ENCODE measurements around the gene ACBD6. TPM values are rescaled to one million over a fixed set of nuclear protein-coding genes. Genes with fewer than 3 reads are reported as not detected.
A peak's percentile ranks its signal among the peaks of the same experiment; 100 is the strongest.

The ACBD6 gene
- total RNA-seq, 1 experiment from 2014 or later: 74.7 TPM

- no peaks in the 10 kb centered on the region; the same call in 1 of the 2 replicates for H3K9me3 ChIP-seq
- DNase-seq: no peak
- Mint-ChIP-seq H3K9me3 (ENCODE audit: unreplicated experiment) (no peaks in the 10 kb centered on the region), H3K27me3 (ENCODE audit: insufficient read depth, unreplicated experiment) (no peaks in the 10 kb centered on the region), H3K27ac (ENCODE audit: unreplicated experiment) (no peak overlapping the region), H3K36me3 (ENCODE audit: insufficient read depth, unreplicated experiment) (peaks cover 25% of the 10 kb centered on the region), H3K4me3 (ENCODE audit: unreplicated experiment) (no peak overlapping the region), H3K4me1 (ENCODE audit: low read depth, unreplicated experiment) (no peaks in the 10 kb centered on the region)
- no TSS peak for BruUV-seq (replicated peaks)
- TF ChIP-seq, protein P1, sequence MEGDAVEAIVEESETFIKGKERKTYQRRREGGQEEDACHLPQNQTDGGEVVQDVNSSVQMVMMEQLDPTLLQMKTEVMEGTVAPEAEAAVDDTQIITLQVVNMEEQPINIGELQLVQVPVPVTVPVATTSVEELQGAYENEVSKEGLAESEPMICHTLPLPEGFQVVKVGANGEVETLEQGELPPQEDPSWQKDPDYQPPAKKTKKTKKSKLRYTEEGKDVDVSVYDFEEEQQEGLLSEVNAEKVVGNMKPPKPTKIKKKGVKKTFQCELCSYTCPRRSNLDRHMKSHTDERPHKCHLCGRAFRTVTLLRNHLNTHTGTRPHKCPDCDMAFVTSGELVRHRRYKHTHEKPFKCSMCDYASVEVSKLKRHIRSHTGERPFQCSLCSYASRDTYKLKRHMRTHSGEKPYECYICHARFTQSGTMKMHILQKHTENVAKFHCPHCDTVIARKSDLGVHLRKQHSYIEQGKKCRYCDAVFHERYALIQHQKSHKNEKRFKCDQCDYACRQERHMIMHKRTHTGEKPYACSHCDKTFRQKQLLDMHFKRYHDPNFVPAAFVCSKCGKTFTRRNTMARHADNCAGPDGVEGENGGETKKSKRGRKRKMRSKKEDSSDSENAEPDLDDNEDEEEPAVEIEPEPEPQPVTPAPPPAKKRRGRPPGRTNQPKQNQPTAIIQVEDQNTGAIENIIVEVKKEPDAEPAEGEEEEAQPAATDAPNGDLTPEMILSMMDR (IDR thresholded peaks at IDR 0.05; ENCODE audit: insufficient read depth in 1 of 2, low read depth in 1 of 2, low read length in 1 of 2, severe bottlenecking in 1 of 2, unreplicated experiment in 1 of 2): no peak
- CTCF ChIA-PET: no interaction called here
- POLR2A ChIA-PET: no interaction called here
- no peaks in the 10 kb centered on the region for H3K36me3 ChIP-seq (ENCODE audit: control insufficient read depth, insufficient read depth, low read length)
- H3K4me3 ChIP-seq (ENCODE audit: low read depth, low read length): no peak overlapping the region
- peaks cover 14% of the 10 kb centered on the region; the same call in 1 of the 2 replicates for H3K4me1 ChIP-seq
- no peaks in the 10 kb centered on the region for H3K27me3 ChIP-seq (replicated peaks; ENCODE audit: control insufficient read depth, insufficient read depth, low read length)
- intact Hi-C loops (cut with micrococcal nuclease; ENCODE audit: unreplicated experiment): no loop called here
Measured at GRCh38 chr1:180286417-180286816, 216.0 kb downstream of the ACBD6 start.

DNA sequence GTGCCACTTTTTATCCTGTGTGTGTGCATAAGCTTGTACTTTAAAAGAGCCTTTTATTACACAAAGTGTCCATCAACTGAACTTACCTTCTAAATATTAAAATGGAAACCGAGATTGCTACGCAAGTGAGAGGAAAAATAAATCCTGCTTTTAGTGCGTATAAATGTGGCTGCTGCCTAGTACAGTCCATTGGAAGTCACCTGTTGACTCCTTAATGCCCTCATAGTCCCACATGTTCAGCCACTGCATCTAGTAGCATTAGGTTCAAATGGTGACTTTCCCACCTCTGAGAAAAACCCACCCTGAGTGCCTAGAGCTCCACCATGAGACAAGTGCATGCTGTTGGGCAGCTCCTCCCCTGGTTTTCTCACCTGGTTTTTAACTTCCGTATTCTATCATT, 219.3 kb downstream of the ACBD6 start:
- Histone ChIP-seq H3K9me3 (no peaks in the 10 kb centered on the region), H3K27me3 (replicated peaks; ENCODE audit: control insufficient read depth, insufficient read depth, low read length) (no peaks in the 10 kb centered on the region), H3K4me1 (0 out of 2 replicates have a peak, but pooled peaks cover 6% of the 10 kb centered on the region), H3K36me3 (ENCODE audit: control insufficient read depth, insufficient read depth, low read length) (peaks cover 2% of the 10 kb centered on the region), H3K4me3 (ENCODE audit: low read depth, low read length) (no peak overlapping the region)
- TF ChIP-seq, protein P1 (IDR thresholded peaks at IDR 0.05; ENCODE audit: insufficient read depth in 1 of 2, low read depth in 1 of 2, low read length in 1 of 2, severe bottlenecking in 1 of 2, unreplicated experiment in 1 of 2): no peak
- H3K9me3 Mint-ChIP-seq (ENCODE audit: unreplicated experiment): no peaks in the 10 kb centered on the region
- no peak overlapping the region for H3K27ac Mint-ChIP-seq (ENCODE audit: unreplicated experiment)
- peaks cover 37% of the 10 kb centered on the region for H3K36me3 Mint-ChIP-seq (ENCODE audit: insufficient read depth, unreplicated experiment)
- no peak overlapping the region for H3K4me3 Mint-ChIP-seq (ENCODE audit: unreplicated experiment)
- ChIA-PET POLR2A (no interaction called here), CTCF (interaction anchor here (0.8 to 1.1 kb wide), 3 partner anchors 13 to 131 kb away, joined by 3 to 6 read pairs (median 4); no protein-coding TSS in a partner anchor)
- no peaks in the 10 kb centered on the region for H3K4me1 Mint-ChIP-seq (ENCODE audit: low read depth, unreplicated experiment)
- intact Hi-C loops (cut with micrococcal nuclease; ENCODE audit: unreplicated experiment): no loop called here
- BruUV-seq (replicated peaks): no TSS peak
- no peak for DNase-seq
- no peaks in the 10 kb centered on the region for H3K27me3 Mint-ChIP-seq (ENCODE audit: insufficient read depth, unreplicated experiment)

GRCh38 chr1:180282401-180283044, 219.9 kb downstream of the ACBD6 start:
- no peaks in the 10 kb centered on the region for H3K27me3 Mint-ChIP-seq (ENCODE audit: insufficient read depth, unreplicated experiment)
- H3K36me3 ChIP-seq (ENCODE audit: control insufficient read depth, insufficient read depth, low read length): peaks cover 2% of the 10 kb centered on the region
- no peaks in the 10 kb centered on the region for H3K4me1 Mint-ChIP-seq (ENCODE audit: low read depth, unreplicated experiment)
- 0 out of 2 replicates have a peak, but pooled peaks cover 6% of the 10 kb centered on the region for H3K4me1 ChIP-seq
- ChIA-PET CTCF (interaction anchor here (0.8 to 1.1 kb wide), 3 partner anchors 12 to 131 kb away, joined by 3 to 6 read pairs (median 4); no protein-coding TSS in a partner anchor), POLR2A (no interaction called here)
- H3K36me3 Mint-ChIP-seq (ENCODE audit: insufficient read depth, unreplicated experiment): peaks cover 35% of the 10 kb centered on the region
- TF ChIP-seq, protein P1 (IDR thresholded peaks at IDR 0.05; ENCODE audit: insufficient read depth in 1 of 2, low read depth in 1 of 2, low read length in 1 of 2, severe bottlenecking in 1 of 2, unreplicated experiment in 1 of 2): no peak
- no peaks in the 10 kb centered on the region for H3K27me3 ChIP-seq (replicated peaks; ENCODE audit: control insufficient read depth, insufficient read depth, low read length)
- no peaks in the 10 kb centered on the region for H3K9me3 ChIP-seq
- intact Hi-C loops (cut with micrococcal nuclease; ENCODE audit: unreplicated experiment): no loop called here
- no peak overlapping the region for H3K4me3 ChIP-seq (ENCODE audit: low read depth, low read length)
- BruUV-seq (replicated peaks): no TSS peak
- DNase-seq: peak in 1 of 2 experiments; percentile 36
- no peak overlapping the region for H3K27ac Mint-ChIP-seq (ENCODE audit: unreplicated experiment)
- no peaks in the 10 kb centered on the region for H3K9me3 Mint-ChIP-seq (ENCODE audit: unreplicated experiment)
- no peak overlapping the region for H3K4me3 Mint-ChIP-seq (ENCODE audit: unreplicated experiment)

Measured in Caco-2 (cell line).